Smooth muscle cell of bladder (primary cell): ENCODE results near the gene STARD10. TPM values are rescaled to one million over a fixed set of nuclear protein-coding genes. Genes with fewer than 3 reads are reported as not detected.

Experiments used
- total RNA-seq: library from RNA; depleted of rRNA; stranded (reverse); fragments of >200 nt; gene quantifications from 2 replicates; pipeline ENCODE4 v1.2.3, GENCODE V29; 2014

STARD10 gene, protein sequence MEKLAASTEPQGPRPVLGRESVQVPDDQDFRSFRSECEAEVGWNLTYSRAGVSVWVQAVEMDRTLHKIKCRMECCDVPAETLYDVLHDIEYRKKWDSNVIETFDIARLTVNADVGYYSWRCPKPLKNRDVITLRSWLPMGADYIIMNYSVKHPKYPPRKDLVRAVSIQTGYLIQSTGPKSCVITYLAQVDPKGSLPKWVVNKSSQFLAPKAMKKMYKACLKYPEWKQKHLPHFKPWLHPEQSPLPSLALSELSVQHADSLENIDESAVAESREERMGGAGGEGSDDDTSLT
- total RNA-seq: 36.0 and 42.9 TPM in 2 replicates

DNA sequence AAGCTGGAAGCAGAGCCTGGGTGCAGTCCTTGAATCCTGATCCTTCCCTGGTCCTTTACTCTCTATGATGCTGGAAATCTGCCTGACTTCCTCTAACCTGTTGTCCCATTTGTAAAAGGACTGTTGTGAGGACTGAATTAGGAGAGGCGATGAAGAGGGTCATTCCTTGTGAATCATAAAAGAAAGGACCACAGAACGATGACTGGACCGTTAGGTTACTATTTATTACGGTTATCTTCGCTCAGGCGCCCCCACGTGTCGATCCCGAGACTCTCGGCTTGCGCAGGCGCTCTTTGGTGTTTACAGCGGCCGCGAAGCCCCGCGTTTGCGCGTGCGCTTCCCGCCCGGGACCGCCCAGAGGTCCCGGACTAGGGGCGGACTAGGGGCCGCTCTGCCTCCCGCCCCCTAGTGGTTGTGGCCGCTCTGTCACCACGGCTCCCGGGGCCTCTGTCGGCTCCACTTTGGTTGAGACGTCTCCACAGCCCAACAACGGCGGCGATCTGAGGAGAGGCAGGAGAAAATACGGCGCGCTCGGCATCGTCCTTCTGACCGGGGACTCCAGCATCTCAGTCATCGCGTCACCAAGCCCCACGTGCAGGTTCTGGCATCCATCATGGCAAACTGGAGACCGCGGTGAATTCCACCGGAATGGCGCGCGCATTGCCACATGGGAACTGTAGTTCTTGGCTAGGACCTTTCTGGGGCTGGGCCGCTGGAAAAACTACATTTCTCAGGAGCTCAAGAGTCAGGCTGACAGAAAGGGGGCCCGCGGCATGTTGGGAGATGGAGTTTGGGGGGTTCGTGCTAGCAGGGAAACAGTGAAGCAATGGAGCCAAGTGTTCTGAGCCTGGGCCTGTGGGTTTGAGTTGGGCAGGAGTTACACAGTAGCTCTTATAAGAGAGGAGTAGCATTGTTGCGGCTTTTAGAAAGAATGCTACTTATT, at the start of gene STARD10:
TSS of gene STARD10 (minus strand) at position 623 of the 943 bp plus-strand sequence. CDS start 12,866 bp downstream, outside the sequence.

DNA sequence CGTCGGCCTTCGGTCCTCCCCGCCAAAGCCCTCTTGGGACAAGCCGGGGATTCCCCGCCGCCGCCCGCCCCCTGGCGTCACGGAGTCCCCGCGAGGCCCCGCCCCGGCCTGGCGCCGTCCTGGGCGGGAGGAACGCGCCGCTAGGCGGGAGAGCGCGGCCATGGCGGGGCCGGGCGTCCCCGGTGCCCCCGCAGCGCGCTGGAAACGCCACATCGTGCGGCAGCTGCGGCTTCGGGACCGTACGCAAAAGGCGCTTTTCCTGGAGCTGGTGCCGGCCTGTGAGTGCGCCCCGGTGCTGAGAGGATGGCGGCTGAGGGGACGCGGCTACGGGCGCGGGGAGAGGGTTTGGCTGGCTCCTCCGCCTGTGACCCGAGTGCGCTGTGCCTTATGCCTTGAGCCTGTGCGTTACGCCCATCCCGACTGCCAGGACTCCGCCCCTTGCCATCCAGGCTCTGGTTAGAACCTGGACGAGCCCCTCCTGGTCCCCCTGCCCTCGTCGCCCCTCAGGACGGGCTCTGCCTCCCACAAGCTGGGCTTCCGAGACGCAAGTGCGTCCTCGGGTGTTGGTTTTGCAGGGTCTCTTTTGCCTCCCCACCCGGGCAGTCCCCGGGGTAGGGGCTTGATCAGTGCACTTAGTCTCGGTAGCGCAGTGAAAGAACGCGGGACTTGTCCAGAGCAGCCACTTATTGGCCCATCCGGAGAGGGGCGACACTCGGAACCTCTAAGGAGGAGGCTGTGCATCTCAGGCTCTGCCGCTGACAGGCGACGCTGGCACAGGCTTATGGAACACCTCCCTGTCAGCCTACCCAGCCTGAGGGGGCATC, 20.7 kb upstream of the STARD10 start, which contains the start of gene ATG16L2:
TSS of gene ATG16L2 (plus strand) at position 126 of the 824 bp plus-strand sequence. CDS start at position 161, 35 bp downstream.

DNA sequence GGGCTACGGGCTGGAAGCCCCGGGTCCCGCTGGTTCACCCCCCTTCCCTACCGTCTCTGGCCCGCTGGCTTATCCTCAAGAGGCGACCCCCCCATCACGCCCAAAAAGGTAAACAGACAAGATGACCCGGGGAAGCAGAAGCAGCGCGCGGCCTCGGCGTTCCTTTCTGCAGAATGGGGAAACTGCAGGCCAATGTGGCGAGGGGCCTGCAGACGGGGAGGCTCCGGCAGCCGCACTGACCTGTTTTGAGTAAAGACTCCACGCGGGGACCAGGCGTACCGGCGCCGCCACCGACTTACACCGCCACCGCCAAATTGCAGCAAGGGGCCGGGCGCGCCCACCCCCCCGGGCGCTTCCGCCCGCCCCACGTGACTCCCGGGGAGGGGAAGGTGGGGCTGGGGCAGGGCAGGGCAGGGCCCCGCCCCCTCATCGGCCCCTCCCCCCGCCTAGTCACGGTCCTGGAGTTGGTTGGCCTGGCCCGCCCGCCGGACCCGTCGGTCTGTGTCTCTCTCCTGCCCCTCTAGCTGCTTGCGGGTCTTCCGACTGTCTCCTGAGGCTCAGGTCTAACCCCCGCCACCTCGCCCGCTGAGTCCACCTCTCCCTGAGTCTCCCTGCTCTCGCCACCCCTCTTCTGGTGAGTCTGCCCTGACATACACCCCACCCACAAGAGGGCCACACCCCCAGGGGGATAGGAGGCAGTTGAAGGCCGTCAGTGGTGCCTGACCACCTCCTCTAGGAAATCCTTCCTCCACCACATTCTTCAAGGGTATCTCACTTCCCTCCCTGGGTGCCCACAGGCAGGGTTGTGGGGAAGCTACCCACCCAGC, 41.5 kb downstream of the STARD10 start, which contains the start of gene ARAP1:
TSS of gene ARAP1 (minus strand) at position 321 of the 827 bp plus-strand sequence. CDS start 25,280 bp downstream, outside the sequence.

Other genes starting within 250 kb of the STARD10 start
- 0.18 and 0.28 TPM in 2 replicates for gene PDE2A, start 119.6 kb downstream of the STARD10 start, total RNA-seq
- gene ARAP1, start 41.6 kb downstream of the STARD10 start, total RNA-seq: 78.8 and 104 TPM in 2 replicates
- gene ATG16L2, start 20.4 kb upstream of the STARD10 start, total RNA-seq: 2.7 and 6.2 TPM in 2 replicates